ENCODE data around the gene NEU1.

Gene NEU1

GRCh38 chr6:31878726-31879125, 16.1 kb upstream of the NEU1 start, which contains the start of gene SLC44A4:
Gene SLC44A4 (minus strand): TSS chr6:31878997. CDS start chr6:31878980, 17 bp downstream.
- Histone ChIP-seq H3K4me2 (ENCODE audit: low read depth, low read length, poor library complexity, severe bottlenecking) (no peak within 1 kb of the TSS), H3K9ac (ENCODE audit: low read depth, low read length, poor library complexity, severe bottlenecking) (no peak within 1 kb of the TSS), H3K9me2 (replicated peaks; ENCODE audit: low read depth, low read length) (no peaks in the 10 kb centered on the region), H3K4me1 (ENCODE audit: insufficient read depth, low read length, poor library complexity, severe bottlenecking) (no peaks in the 10 kb centered on the region), H3K36me3 (ENCODE audit: insufficient read depth, low read length) (peaks cover 39% of the 10 kb centered on the region; the same call in 1 of the 2 replicates), H3K9me3 (ENCODE audit: insufficient read depth, low read depth, low read length) (no peaks in the 10 kb centered on the region), H3K79me2 (ENCODE audit: insufficient read depth, low read length) (no peaks in the 10 kb centered on the region), H2AFZ (ENCODE audit: low read length) (no peak within 1 kb of the TSS), H3F3A (ENCODE audit: low read depth) (0 out of 2 replicates have a peak, but pooled peaks cover 5% of the 10 kb centered on the region), H3K27me3 (ENCODE audit: insufficient read depth, low read length, poor library complexity, severe bottlenecking) (no peaks in the 10 kb centered on the region), H4K20me1 (ENCODE audit: insufficient read depth, low read length, poor library complexity, severe bottlenecking) (no peaks in the 10 kb centered on the region), H3K4me3 (ENCODE audit: low read length, poor library complexity, severe bottlenecking) (no peak within 1 kb of the TSS)
- TF ChIP-seq CTCF (conservative IDR thresholded peaks at IDR 0.05; ENCODE audit: low read length) (no peak), EZH2phosphoT487 (IDR thresholded peaks at IDR 0.05; ENCODE audit: borderline replicate concordance) (no peak)

- Histone ChIP-seq H3K4me1 (ENCODE audit: insufficient read depth, low read length, poor library complexity, severe bottlenecking) (no peaks in the 10 kb centered on the region), H3K4me3 (ENCODE audit: low read length, poor library complexity, severe bottlenecking) (no peak overlapping the region), H3K9ac (ENCODE audit: low read depth, low read length, poor library complexity, severe bottlenecking) (no peak overlapping the region), H3K79me2 (ENCODE audit: insufficient read depth, low read length) (no peaks in the 10 kb centered on the region), H3K9me2 (replicated peaks; ENCODE audit: low read depth, low read length) (no peaks in the 10 kb centered on the region), H4K20me1 (ENCODE audit: insufficient read depth, low read length, poor library complexity, severe bottlenecking) (no peaks in the 10 kb centered on the region), H3K9me3 (ENCODE audit: insufficient read depth, low read depth, low read length) (no peaks in the 10 kb centered on the region), H3K4me2 (ENCODE audit: low read depth, low read length, poor library complexity, severe bottlenecking) (no peak overlapping the region), H2AFZ (ENCODE audit: low read length) (no peak overlapping the region), H3K36me3 (ENCODE audit: insufficient read depth, low read length) (peaks cover 34% of the 10 kb centered on the region; the same call in 1 of the 2 replicates), H3F3A (ENCODE audit: low read depth) (0 out of 2 replicates have a peak, but pooled peaks cover 5% of the 10 kb centered on the region), H3K27me3 (ENCODE audit: insufficient read depth, low read length, poor library complexity, severe bottlenecking) (no peaks in the 10 kb centered on the region)
- TF ChIP-seq EZH2phosphoT487 (IDR thresholded peaks at IDR 0.05; ENCODE audit: borderline replicate concordance), result no peak
- TF ChIP-seq CTCF (conservative IDR thresholded peaks at IDR 0.05; ENCODE audit: low read length), result no peak
These were observed 15.6 kb upstream of the NEU1 start for GRCh38 chr6:31878222-31878621.

DNA sequence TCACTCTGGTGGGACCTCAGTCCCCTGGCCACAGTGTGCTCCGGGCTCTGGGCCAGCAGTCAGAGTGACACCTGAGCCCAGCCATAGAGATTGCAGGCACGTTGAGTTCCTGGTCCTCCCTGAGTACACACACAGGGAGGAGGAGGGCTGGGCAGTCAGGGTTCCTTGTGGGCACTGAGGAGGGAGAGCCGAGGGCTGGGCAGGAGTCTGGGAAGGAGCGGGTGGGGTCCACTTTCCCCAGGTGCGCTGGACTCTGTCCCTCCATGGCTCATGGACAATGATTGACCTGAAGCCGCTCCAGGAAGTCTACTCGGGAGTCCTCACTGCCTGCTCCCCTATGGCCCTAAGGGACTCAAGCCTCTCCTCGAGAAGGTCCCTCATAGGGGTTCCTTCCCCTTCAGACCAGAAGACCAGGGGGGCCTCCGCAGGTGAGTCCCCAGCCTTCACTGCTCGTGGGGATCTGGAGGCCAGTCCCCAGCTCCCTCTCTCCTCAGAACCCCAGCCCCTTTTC, 15.1 kb upstream of the NEU1 start:
- Histone ChIP-seq H3K4me1 (ENCODE audit: insufficient read depth, low read length, poor library complexity, severe bottlenecking) (no peaks in the 10 kb centered on the region), H3K9ac (ENCODE audit: low read depth, low read length, poor library complexity, severe bottlenecking) (no peak overlapping the region), H3K79me2 (ENCODE audit: insufficient read depth, low read length) (no peaks in the 10 kb centered on the region), H3K27me3 (ENCODE audit: insufficient read depth, low read length, poor library complexity, severe bottlenecking) (no peaks in the 10 kb centered on the region), H3K9me3 (ENCODE audit: insufficient read depth, low read depth, low read length) (no peaks in the 10 kb centered on the region), H3K4me3 (ENCODE audit: low read length, poor library complexity, severe bottlenecking) (no peak overlapping the region), H2AFZ (ENCODE audit: low read length) (no peak overlapping the region), H4K20me1 (ENCODE audit: insufficient read depth, low read length, poor library complexity, severe bottlenecking) (no peaks in the 10 kb centered on the region), H3F3A (ENCODE audit: low read depth) (0 out of 2 replicates have a peak, but pooled peaks cover 5% of the 10 kb centered on the region), H3K36me3 (ENCODE audit: insufficient read depth, low read length) (peaks cover 29% of the 10 kb centered on the region; the same call in 1 of the 2 replicates), H3K9me2 (replicated peaks; ENCODE audit: low read depth, low read length) (no peaks in the 10 kb centered on the region), H3K4me2 (ENCODE audit: low read depth, low read length, poor library complexity, severe bottlenecking) (no peak overlapping the region)
- no peak for TF ChIP-seq EZH2phosphoT487 (IDR thresholded peaks at IDR 0.05; ENCODE audit: borderline replicate concordance)

Data from Loucy (cell line).